DLD1 (cell line): ENCODE results near the gene THAP12.

Experiments used
- in situ Hi-C: cut with HindIII; loops from 2 replicates; pipeline ENCODE4 v1.10.0; 2017; ENCODE audit warnings: low sequenced_read_pairs

The THAP12 gene

DNA sequence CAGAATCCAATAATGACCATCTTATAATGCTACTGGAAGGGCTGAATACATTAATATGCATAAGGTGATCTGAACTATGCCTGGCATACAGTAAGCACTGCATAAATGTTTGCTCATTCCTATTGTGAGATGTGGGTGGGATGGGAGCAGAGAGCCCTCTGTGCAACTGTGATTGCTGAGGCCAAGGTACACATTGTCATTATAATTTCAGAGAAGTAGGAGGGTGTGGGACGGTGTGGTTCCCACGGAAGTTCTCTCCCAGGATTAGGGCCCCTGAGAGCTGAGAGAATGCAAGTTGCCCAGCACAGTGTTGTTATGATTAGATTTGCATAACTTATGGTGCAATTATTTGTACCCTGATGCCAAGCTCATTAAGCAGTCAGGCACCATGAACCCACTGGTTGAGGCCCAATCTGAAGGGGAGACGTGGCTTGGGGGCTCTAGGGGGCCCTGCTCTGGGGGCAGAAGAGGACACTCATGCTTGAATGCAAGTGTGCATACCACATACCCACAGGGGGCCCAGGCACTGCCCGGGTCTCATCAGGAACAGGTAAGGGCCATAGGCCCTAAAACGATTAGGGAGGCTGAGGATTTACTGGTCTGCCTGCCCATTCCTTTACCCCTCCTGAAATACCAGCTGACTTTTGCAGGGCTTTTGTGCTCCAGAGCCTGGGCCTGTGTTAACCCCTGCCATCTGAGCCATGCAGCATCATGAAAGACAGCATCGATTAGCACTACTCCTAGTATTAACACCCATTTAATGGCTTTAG, 72.8 kb downstream of the THAP12 start:
- in situ Hi-C loops, result no loop called here

DNA sequence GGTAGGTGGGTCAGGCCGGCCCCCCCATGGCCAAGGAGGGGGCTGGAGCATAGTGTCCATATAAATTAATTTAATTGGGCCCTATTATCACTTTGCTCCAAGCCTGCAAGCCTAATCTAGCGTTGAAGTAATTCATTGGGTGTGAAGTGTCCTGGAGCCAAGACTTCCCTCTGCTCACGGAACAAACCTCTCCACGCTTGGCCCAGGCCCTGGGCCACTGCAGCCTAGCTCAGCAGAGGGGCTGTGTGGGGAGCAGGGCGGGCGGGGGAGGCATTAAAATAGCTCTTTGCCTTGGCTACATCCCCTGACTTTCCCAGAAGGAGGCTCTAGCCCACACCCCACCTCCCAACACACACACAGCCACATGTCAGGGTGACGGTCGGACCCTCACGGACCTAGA, 73.5 kb downstream of the THAP12 start:
- in situ Hi-C loops, result no loop called here

DNA sequence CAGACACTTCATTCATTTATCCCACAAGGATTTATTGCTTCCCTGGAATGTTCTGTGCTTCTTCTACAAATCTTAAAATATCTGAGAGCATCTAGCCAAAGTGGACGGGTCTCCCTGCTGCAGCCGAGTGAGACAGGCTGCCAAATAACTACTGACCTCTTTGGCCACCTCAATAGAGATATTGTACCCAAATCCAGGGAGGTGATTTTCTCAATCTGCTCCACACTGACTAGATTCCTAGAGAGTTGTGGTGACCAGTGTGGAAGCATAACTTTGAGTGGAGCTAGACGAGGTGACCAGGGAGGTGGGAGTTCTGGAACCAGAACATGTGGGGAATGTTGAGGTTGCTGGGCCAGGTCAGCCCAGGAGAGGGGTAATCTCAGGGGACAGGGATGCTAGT, 77.5 kb downstream of the THAP12 start:
- in situ Hi-C loops, result no loop called here

DNA sequence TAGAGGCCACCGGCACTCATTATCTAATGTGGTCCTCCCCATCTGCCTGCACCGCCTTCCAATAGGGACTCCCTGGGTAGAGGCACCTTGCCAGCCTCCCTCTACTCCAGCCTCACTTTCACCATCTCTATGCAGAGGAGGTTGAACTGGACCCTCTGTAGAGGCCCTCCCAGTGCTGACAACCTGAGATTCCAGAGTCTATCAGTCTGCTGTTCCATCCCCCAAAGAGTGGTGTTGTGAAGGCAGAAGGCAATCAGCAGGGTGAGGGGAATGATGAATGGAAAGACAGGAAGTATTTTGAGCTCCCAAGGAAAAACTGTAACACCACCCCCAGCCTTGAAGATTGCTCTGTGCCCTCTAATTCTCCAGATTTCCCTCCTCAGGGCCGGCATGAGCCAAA, 77.9 kb downstream of the THAP12 start:
- in situ Hi-C loops, result no loop called here
